ENCODE data around the gene NUDT19.

DNA sequence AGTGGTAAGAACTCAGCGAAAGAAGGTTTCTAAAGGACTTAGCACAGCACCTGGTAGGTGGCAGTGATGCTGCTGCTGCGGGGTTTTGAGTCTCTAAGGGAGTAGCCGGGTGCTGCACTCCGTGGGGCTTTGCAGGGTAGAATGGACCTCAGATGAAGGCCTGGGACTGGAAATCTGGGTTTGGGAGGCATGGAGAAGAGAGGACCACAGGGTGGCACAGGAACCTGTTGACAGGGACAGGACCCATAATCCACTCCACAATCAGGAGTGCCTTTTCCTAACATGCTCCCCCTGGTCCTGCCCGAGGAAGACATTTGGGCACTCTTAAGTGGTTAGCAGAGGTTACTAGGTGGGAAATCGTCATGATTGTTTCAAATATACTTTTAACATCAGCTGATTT is 57.7 kb downstream of the NUDT19 start:
- TF ChIP-seq, protein P1, sequence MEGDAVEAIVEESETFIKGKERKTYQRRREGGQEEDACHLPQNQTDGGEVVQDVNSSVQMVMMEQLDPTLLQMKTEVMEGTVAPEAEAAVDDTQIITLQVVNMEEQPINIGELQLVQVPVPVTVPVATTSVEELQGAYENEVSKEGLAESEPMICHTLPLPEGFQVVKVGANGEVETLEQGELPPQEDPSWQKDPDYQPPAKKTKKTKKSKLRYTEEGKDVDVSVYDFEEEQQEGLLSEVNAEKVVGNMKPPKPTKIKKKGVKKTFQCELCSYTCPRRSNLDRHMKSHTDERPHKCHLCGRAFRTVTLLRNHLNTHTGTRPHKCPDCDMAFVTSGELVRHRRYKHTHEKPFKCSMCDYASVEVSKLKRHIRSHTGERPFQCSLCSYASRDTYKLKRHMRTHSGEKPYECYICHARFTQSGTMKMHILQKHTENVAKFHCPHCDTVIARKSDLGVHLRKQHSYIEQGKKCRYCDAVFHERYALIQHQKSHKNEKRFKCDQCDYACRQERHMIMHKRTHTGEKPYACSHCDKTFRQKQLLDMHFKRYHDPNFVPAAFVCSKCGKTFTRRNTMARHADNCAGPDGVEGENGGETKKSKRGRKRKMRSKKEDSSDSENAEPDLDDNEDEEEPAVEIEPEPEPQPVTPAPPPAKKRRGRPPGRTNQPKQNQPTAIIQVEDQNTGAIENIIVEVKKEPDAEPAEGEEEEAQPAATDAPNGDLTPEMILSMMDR (IDR thresholded peaks at IDR 0.05) = no peak
- no peak for TF ChIP-seq POLR2A (IDR thresholded peaks at IDR 0.05)

Data from ovary (tissue), 3 donors.